HepG2 (cell line): ENCODE results near the gene SHLD1.

Experiments used
- JUN ChIP-seq: sonication (generic); formaldehyde crosslinking; IDR thresholded peaks from 2 replicates; pipeline ENCODE4 v1.4.0; 2020; ENCODE audit warnings: mild to moderate bottlenecking, missing genetic modification reagents
- ZHX1 ChIP-seq: sonication (generic); formaldehyde crosslinking; IDR thresholded peaks from 2 replicates; pipeline ENCODE4 v1.8.1; 2022; ENCODE audit warnings: low read depth, mild to moderate bottlenecking, missing genetic modification reagents
- ZNF230 ChIP-seq: sonication (generic); formaldehyde crosslinking; IDR thresholded peaks from 2 replicates; pipeline ENCODE4 v1.4.0; 2020; ENCODE audit warnings: mild to moderate bottlenecking, missing genetic modification reagents
- ZNF597 ChIP-seq: sonication (generic); formaldehyde crosslinking; IDR thresholded peaks from 2 replicates; pipeline ENCODE4 v1.5.0; 2020; ENCODE audit warnings: missing genetic modification reagents

GRCh38 chr20:5840411-5841002 lies 90.3 kb downstream of the SHLD1 start:
- TF ChIP-seq JUN (CRISPR knock-in tag) (no peak), ZHX1 (CRISPR knock-in tag) (no peak), ZNF597 (CRISPR knock-in tag) (no peak), ZNF230 (no peak)
